ENCODE measurements around the gene COL25A1.

DNA sequence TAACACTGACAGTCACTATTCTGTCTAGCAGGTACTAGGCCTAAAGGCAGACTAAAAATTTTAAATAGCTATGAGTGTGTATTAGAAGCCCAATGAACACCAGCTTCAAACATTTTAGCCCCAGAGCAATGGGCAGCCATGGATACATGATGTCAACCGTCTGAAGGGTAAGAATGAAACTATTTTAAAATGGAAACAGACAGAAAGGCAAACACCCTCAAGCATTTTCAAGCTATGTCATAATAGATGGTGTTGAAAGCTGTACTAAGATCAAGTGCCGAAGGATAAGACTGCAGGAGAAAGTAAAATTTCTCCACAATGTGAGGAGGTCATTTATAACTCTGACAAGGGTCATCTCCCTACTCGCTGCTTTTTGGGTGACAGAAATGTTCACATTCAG is 225.0 kb downstream of the COL25A1 start:
- TF ChIP-seq, protein P1, sequence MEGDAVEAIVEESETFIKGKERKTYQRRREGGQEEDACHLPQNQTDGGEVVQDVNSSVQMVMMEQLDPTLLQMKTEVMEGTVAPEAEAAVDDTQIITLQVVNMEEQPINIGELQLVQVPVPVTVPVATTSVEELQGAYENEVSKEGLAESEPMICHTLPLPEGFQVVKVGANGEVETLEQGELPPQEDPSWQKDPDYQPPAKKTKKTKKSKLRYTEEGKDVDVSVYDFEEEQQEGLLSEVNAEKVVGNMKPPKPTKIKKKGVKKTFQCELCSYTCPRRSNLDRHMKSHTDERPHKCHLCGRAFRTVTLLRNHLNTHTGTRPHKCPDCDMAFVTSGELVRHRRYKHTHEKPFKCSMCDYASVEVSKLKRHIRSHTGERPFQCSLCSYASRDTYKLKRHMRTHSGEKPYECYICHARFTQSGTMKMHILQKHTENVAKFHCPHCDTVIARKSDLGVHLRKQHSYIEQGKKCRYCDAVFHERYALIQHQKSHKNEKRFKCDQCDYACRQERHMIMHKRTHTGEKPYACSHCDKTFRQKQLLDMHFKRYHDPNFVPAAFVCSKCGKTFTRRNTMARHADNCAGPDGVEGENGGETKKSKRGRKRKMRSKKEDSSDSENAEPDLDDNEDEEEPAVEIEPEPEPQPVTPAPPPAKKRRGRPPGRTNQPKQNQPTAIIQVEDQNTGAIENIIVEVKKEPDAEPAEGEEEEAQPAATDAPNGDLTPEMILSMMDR (IDR thresholded peaks at IDR 0.05), result no peak
- TF ChIP-seq EP300 (IDR thresholded peaks at IDR 0.05; ENCODE audit: low read depth), result no peak
- TF ChIP-seq POLR2A (IDR thresholded peaks at IDR 0.05), result no peak
